OCI-LY7 (cell line): ENCODE data around the gene BPIFB1. TPM values are rescaled to one million over a fixed set of nuclear protein-coding genes. Genes with fewer than 3 reads are reported as not detected.

Experiments used
- BruUV-seq: library from RNA; stranded (reverse); fragments of 400-500 nt; replicated peaks from 2 replicates; lab custom pipeline; 2021; lab: Mats Ljungman, UMichigan
- CTCF ChIA-PET: fragments of 300-600 bp; sonication (Branson Sonifier 250); formaldehyde crosslinking; loops from one replicate; lab custom pipeline; 2022; ENCODE audit warnings: antibody characterized with exemption; ENCODE audit not compliant: unreplicated experiment; lab: Charles Lee
- POLR2A ChIA-PET: fragments of 300-600 bp; sonication (Branson Sonifier 250); formaldehyde crosslinking; loops from one replicate; lab custom pipeline; 2022; ENCODE audit warnings: antibody characterized with exemption; lab: Charles Lee
- DNase-seq: peaks from one replicate; pipeline ENCODE4 v3.0.0-alpha.2; 2015; ENCODE audit warnings: low spot score
- H2AFZ ChIP-seq: fragments of 200-600 bp; sonication (generic), shearing (Covaris generic); 2 replicates; pipeline ENCODE4 v1.6.1; 2014; ENCODE audit warnings: mild to moderate bottlenecking, antibody characterized with exemption, low read length, moderate library complexity
- H3K27ac ChIP-seq: fragments of 200-600 bp; sonication (generic); 2 replicates; pipeline ENCODE4 v1.5.1; 2014; ENCODE audit warnings: mixed run types, low read depth, mild to moderate bottlenecking, moderate library complexity, low read length, inconsistent platforms; ENCODE audit not compliant: poor library complexity, severe bottlenecking
- H3K36me3 ChIP-seq: fragments of 200-600 bp; sonication (generic); 2 replicates; pipeline ENCODE4 v1.6.1; 2014; ENCODE audit warnings: mild to moderate bottlenecking, antibody characterized with exemption, low read length, moderate library complexity, mixed read lengths; ENCODE audit not compliant: insufficient read depth
- H3K4me1 ChIP-seq: fragments of 200-600 bp; sonication (generic); 2 replicates; pipeline ENCODE4 v1.5.1; 2014; ENCODE audit warnings: mild to moderate bottlenecking, low read length; ENCODE audit not compliant: insufficient read depth, poor library complexity, severe bottlenecking
- H3K4me2 ChIP-seq: fragments of 200-600 bp; sonication (generic); 2 replicates; pipeline ENCODE4 v1.6.1; 2014; ENCODE audit warnings: mild to moderate bottlenecking, low read length
- H3K4me3 ChIP-seq: fragments of 200-600 bp; sonication (generic); 2 replicates; pipeline ENCODE4 v1.5.1; 2014; ENCODE audit warnings: mild to moderate bottlenecking, low read depth, low read length; ENCODE audit not compliant: poor library complexity, severe bottlenecking
- H3K79me2 ChIP-seq: fragments of 200-600 bp; sonication (generic); 2 replicates; pipeline ENCODE4 v1.6.1; 2016; ENCODE audit warnings: low read depth, mild to moderate bottlenecking, low read length, moderate library complexity, mixed read lengths; ENCODE audit not compliant: insufficient read depth
- H3K9me2 ChIP-seq: fragments of 200-600 bp; sonication (generic); 2 replicates; pipeline ENCODE4 v1.6.1; 2016; ENCODE audit warnings: mild to moderate bottlenecking, low read length, mixed read lengths; ENCODE audit not compliant: insufficient read depth
- H3K9me3 ChIP-seq: fragments of 200-600 bp; sonication (generic); 2 replicates; pipeline ENCODE4 v1.6.1; 2014; ENCODE audit warnings: mild to moderate bottlenecking, mixed run types, low read length, mixed read lengths
- H4K20me1 ChIP-seq: fragments of 200-600 bp; sonication (generic); 2 replicates; pipeline ENCODE4 v1.6.1; 2014; ENCODE audit warnings: mild to moderate bottlenecking, antibody characterized with exemption, low read length, moderate library complexity, mixed read lengths; ENCODE audit not compliant: insufficient read depth
- CTCF ChIP-seq: fragments of 200-600 bp; sonication (generic); conservative IDR thresholded peaks from 2 replicates; pipeline ENCODE4 v1.5.1; 2014; ENCODE audit warnings: mild to moderate bottlenecking, antibody characterized with exemption, low read length, moderate library complexity, mixed read lengths
- EZH2phosphoT487 ChIP-seq: fragments of 200-600 bp; sonication (generic); IDR thresholded peaks from 2 replicates; pipeline ENCODE4 v1.6.1; 2018; ENCODE audit warnings: low read depth, borderline replicate concordance, mild to moderate bottlenecking, mixed run types, antibody characterized with exemption, low read length, moderate library complexity, mixed read lengths
- intact Hi-C: fragments of 100-400 bp; cut with micrococcal nuclease; formaldehyde crosslinking; loops from one replicate; pipeline ENCODE4 v1.10.0; 2022; ENCODE audit not compliant: unreplicated experiment
- total RNA-seq, 2 experiments: library from RNA; depleted of rRNA in 1 of 2; stranded (reverse); fragments of >200 nt in 1 of 2; shearing (Covaris generic) in 1 of 2; gene quantifications; 2 replicates each; pipeline ENCODE4 v1.2.3, GENCODE V29; 2014 to 2022

The BPIFB1 gene
- total RNA-seq, 2 experiments from 2014 or later, result not detected

- BruUV-seq, result no TSS peak
- ChIA-PET POLR2A (no interaction called here), CTCF (no interaction called here)
- no peak overlapping the region for H2AFZ ChIP-seq
- no peaks in the 10 kb centered on the region for H3K4me1 ChIP-seq
- no peak overlapping the region for H3K27ac ChIP-seq
- no peak overlapping the region for H3K4me3 ChIP-seq
- H3K9me3 ChIP-seq, result no peaks in the 10 kb centered on the region
- no peaks in the 10 kb centered on the region for H3K79me2 ChIP-seq
- H4K20me1 ChIP-seq, result no peaks in the 10 kb centered on the region
- intact Hi-C loops, result no loop called here
- no peak for DNase-seq
- H3K4me2 ChIP-seq, result no peak overlapping the region
- no peaks in the 10 kb centered on the region for H3K36me3 ChIP-seq
- TF ChIP-seq EZH2phosphoT487 (no peak), CTCF (no peak)
- no peaks in the 10 kb centered on the region for H3K9me2 ChIP-seq
Observed at GRCh38 chr20:33267701-33268100, 15.3 kb upstream of the BPIFB1 start.

- POLR2A ChIA-PET, result interaction anchor here (0.5 kb wide), 1 partner anchor 177 kb away, joined by 3 read pairs; no protein-coding TSS in a partner anchor
- CTCF ChIA-PET, result no interaction called here
Observed at GRCh38 chr20:33272155-33272873, 10.7 kb upstream of the BPIFB1 start.

More at GRCh38 chr20:33272155-33272873, 10.7 kb upstream of the BPIFB1 start:
- H4K20me1 ChIP-seq, result no peaks in the 10 kb centered on the region
- no peaks in the 10 kb centered on the region for H3K9me3 ChIP-seq
- no peaks in the 10 kb centered on the region for H3K79me2 ChIP-seq
- no peak overlapping the region for H3K27ac ChIP-seq
- no peaks in the 10 kb centered on the region for H3K9me2 ChIP-seq
- no peaks in the 10 kb centered on the region for H3K36me3 ChIP-seq
- BruUV-seq, result no TSS peak
- no peak overlapping the region for H3K4me3 ChIP-seq
- TF ChIP-seq EZH2phosphoT487 (no peak), CTCF (no peak)
- DNase-seq, result no peak
- no peak overlapping the region for H2AFZ ChIP-seq
- H3K4me1 ChIP-seq, result no peaks in the 10 kb centered on the region
- intact Hi-C loops, result no loop called here
- H3K4me2 ChIP-seq, result no peak overlapping the region
